Cardiac septum (tissue), 1 donor: ENCODE measurements around the gene C5orf46. TPM values are rescaled to one million over a fixed set of nuclear protein-coding genes. Genes with fewer than 3 reads are reported as not detected.

Experiments used
- DNase-seq: peaks from one replicate; pipeline ENCODE4 v3.0.0-alpha.2; 2020; ENCODE audit warnings: low spot score
- intact Hi-C: fragments of 100-400 bp; cut with DNase I; formaldehyde crosslinking; loops from one replicate; pipeline ENCODE4 v1.14.0; 2022
- total RNA-seq: library from RNA; stranded (reverse); fragmentation: NEBNext Ultra II Directional; extraction: Animal tissue kit (Norgen Biotek cat#: 25700); gene quantifications from one replicate; pipeline ENCODE4 v1.2.1, GENCODE V29; 2021
- donor health status: DM: no; HTN: no; CAD: no.

Gene C5orf46
- total RNA-seq, 1 donor from 2014 or later: 13.0 TPM

GRCh38 chr5:147869112-147869511, 37.2 kb downstream of the C5orf46 start:
- intact Hi-C loops: no loop called here
- no peak for DNase-seq

GRCh38 chr5:147863454-147864158, 42.7 kb downstream of the C5orf46 start:
- no peak for DNase-seq

GRCh38 chr5:147860641-147861025, 45.7 kb downstream of the C5orf46 start:
- intact Hi-C loops: no loop called here

More at GRCh38 chr5:147863454-147864158, 42.7 kb downstream of the C5orf46 start:
- intact Hi-C loops: no loop called here

DNA sequence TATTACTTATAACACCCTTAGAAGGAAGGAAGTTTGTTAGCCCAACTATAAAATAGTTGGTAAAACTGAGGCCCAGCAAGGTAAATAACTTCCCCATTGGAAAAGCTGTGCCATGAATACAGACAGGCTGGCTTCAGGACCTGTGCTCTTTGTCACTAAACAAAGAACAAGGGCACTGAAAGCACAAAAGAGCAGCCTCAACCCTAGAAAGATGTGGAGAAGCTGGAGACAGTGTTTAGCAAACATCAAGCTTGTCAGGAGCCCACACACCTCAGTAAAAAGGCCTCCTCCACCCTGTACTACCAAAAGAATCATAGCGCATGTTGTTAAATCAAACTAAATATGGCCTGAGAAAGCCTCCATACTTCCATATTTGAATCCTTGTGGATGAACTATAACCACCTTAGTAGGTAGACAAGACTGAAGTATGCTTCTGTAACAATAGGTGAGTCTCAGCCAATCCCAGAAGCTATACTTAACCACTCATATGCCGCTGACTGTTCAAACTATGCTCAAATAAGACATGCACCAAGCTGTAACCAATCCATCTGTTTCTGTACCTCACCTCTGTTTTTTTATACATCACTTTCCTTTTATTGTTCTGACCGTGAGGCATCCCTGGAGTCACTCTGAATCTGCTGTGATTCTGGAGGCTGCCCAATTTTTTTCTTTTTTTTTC, 46.2 kb downstream of the C5orf46 start:
- intact Hi-C loops: no loop called here
- DNase-seq: no peak

More at GRCh38 chr5:147860641-147861025, 45.7 kb downstream of the C5orf46 start:
- DNase-seq: no peak

DNA sequence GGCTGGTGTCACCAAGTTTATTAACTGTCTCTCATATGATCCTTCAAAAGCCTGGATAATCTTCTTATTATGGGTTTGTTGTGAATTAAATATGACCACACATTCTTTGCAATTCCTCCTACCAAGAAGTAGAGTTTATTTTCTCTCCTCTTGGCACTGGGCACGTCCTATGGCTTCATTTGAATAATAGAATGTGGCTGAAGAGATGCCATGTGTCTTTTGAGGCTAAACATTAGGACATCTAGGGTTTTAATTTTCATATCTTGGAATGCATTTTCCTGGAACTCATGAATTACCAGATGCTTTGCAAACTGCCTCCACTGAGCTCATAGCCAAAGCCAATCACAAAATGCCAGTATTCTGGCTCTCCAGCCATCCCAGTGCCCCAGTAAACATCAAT, 47.8 kb downstream of the C5orf46 start:
- no peak for DNase-seq
- intact Hi-C loops: no loop called here

DNA sequence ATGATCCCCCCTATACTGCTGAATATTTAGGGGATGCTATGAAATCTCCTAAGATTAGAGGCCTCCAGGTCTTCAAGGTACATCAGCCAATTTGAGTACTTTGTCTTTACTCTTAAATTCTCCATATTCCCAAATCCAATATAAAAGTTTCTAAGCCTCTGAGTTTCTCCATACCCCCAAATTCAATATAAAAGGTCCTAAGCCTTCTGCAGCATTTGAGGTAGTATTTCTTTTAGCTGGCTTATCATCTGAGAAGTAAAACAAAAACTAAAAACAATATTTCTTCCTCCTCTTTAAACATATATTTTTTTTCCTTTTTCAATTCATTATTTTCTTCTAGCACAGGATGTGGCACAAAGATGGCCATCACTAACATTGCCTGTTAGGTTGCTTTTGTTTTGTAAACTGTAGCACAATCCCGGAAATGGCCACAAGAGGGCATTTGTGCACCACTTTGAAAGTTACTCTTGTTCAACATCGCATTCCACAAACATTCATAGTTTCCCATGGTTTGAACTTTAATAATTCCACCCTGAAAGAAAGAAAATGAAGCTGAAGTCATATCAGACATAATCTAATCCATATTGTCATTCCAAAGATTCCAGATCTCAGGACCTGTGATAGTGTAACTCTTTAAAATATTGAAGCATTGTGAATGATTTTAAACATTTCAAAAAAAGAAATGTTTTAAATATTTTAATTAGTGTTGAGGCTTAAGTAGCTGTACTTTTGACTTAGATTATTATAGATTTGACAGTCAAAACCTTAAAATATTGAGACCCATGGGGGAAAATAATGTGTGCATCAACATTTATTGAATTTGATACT, 48.8 kb downstream of the C5orf46 start:
- intact Hi-C loops: loop anchor here (2.0 kb wide), 1 partner anchor 77 kb away; no protein-coding TSS in a partner anchor
- DNase-seq: no peak

GRCh38 chr5:147856801-147857200, 49.5 kb downstream of the C5orf46 start:
- DNase-seq: no peak
- intact Hi-C loops: loop anchor here (2.0 kb wide), 1 partner anchor 78 kb away; no protein-coding TSS in a partner anchor

GRCh38 chr5:147855774-147856069, 50.6 kb downstream of the C5orf46 start:
- intact Hi-C loops: loop anchor here (2.0 kb wide), 1 partner anchor 79 kb away; no protein-coding TSS in a partner anchor
- no peak for DNase-seq

DNA sequence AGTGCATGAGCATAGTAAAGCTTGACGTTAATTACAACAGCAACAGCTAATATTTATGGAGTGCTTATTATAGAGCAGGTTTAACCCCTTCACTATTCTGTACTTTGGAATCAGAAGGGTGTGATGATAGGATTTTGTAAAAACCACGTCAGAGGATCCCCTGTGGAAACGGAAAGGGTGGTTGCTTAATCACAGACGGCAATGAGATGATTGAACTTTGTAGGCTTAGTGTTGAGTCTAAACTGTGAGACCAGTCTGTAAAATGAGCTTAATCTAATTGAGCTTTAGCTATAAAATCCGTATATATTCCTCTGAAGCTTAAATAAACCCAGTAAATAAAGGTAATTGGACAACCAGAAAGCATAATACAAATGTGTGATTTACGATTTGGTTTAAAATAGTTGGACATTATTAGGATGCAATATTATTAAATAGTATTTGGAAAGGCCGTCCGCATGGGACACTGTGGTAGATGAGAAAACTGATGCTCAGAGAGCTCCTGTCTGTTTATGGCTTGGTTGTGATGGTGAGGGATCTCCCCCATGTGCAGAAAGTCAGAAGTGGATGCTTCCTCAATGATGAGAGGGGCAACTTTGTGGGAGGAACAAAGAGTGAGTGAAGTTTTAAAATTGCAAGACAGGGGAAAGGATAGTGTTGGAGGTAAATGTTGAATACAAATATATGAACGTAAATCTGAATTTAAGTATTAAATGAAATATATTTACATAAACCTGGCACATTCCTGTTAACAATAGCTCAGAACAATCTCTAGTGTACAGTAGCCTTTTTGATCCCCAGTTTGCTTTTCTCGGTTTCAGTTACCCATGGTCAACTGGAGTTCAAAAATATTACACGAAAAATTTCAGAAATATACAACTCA, 51.2 kb downstream of the C5orf46 start:
- DNase-seq: no peak
- intact Hi-C loops: no loop called here

DNA sequence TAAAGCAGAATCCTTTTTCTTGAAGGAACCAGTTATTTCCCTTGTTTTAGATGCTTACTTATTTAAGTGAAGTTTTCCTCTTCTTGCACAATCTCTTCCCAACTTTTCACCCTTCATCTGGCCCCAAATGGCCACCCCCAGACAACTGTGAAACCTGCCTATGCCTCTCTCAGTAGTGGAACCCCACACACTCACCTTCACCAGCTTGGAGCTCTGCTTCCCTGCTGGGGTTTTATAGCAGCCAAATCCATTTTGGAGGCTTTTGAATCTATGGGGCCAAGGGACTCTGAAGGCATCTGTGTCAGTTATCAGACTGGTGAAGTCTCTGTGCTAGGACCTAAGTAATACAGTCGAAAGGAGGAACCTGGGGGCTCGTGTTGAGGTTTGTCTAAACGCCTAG, 52.0 kb downstream of the C5orf46 start:
- intact Hi-C loops: no loop called here

DNA sequence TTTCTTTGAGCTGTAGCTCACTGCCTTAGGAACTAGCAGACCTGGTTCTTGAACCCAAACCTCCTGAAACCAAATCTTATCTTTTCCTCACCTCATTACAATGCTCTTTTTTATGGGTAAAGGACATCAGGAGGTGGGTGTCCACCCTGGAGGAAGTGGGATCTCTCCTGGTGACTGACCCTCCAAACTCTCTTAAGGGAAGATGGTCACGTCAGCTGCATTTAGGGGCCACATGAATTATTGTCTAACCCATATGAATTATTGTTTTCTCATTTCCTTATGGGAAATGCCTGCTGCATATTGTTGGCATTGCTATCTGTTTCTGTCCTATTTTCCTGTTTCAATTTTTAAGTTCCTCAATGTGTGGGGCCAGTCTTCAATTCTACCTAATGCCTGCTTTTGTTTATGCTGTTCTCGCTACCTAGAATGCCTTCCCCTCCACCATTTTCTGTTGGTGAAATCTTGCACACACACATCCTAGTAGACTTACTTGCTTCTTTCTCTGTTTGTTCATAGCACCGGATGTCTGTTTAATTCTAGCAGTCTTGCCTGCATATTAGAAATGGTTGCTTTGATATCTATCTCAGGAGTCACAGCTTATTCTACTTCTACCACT, 52.9 kb downstream of the C5orf46 start:
- intact Hi-C loops: no loop called here
- DNase-seq: no peak

More for the DNA sequence above, 52.0 kb downstream of the C5orf46 start:
- DNase-seq: no peak

- intact Hi-C loops: no loop called here
- no peak for DNase-seq
These were observed 54.0 kb downstream of the C5orf46 start for GRCh38 chr5:147852365-147852764.

DNA sequence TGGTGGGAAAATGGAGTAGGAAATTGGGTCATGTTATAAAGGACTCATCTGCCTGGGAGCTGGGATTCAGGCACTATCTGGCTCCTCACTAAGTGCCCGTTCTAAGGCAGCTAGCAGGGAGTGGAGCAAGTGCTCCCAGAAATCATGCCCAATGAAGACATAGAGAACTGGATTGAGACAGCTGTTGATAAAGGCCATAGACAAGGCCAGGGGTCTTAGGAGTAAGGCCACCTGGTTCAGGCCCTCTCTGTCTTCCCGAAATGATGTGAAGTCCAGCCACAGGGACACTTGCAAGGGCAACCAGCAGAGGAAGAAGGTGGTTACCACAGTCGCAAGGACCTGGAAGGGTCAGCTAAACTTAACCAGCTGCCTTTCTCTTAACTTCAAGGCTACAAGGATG, 54.8 kb downstream of the C5orf46 start:
- intact Hi-C loops: no loop called here

GRCh38 chr5:147849226-147849625, 57.1 kb downstream of the C5orf46 start:
- intact Hi-C loops: no loop called here
- no peak for DNase-seq

More for the DNA sequence above, 54.8 kb downstream of the C5orf46 start:
- DNase-seq: no peak

GRCh38 chr5:147845618-147846017, 60.7 kb downstream of the C5orf46 start:
- no peak for DNase-seq
- intact Hi-C loops: no loop called here

GRCh38 chr5:147844846-147845245, 61.5 kb downstream of the C5orf46 start:
- DNase-seq: no peak
- intact Hi-C loops: no loop called here

DNA sequence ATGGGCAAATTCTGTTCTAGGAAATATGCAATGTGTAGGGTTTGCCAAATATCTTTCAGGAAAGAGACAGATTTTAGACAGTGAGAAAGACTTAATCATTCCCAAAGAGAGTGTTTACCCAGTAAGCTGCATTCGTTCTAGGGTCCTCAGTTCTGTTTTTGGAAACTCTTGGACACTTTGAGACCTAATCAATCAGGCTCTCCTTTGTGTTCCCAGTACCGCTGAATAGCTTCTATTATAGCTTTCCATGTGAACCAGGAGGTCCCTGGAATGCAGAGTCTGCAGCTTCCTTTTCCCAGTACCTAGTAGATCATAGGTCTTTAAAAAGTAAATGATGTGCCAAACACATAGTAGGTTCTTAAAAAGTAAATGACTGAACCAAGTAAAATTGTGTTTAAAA, 63.5 kb downstream of the C5orf46 start:
- DNase-seq: no peak
- intact Hi-C loops: no loop called here
